Activated naive CD4-positive, alpha-beta T cell treated with anti-CD3 and anti-CD28 coated beads, Interleukin-2, amount 50 U/mL, for 24 hours (primary cell): ENCODE results near the gene SENP3.
"Not testable (repeated sequence)": the region's sequence is repeated elsewhere in the genome, so short reads cannot be mapped to it uniquely, and the experiment has no call there.

Experiments used
- H3K27ac Mint-ChIP-seq: one replicate; pipeline ENCODE4 v1.8.0; 2021; ENCODE audit warnings: mild to moderate bottlenecking, mixed read lengths
- H3K27me3 Mint-ChIP-seq: one replicate; pipeline ENCODE4 v1.8.0; 2021; ENCODE audit warnings: mixed read lengths
- H3K36me3 Mint-ChIP-seq: one replicate; pipeline ENCODE4 v1.8.0; 2021; ENCODE audit warnings: mixed read lengths
- H3K4me1 Mint-ChIP-seq: one replicate; pipeline ENCODE4 v1.8.0; 2021; ENCODE audit warnings: mixed read lengths
- H3K4me3 Mint-ChIP-seq: one replicate; pipeline ENCODE4 v1.8.0; 2021; ENCODE audit warnings: mild to moderate bottlenecking, mixed read lengths
- H3K9me3 Mint-ChIP-seq: one replicate; pipeline ENCODE4 v1.8.0; 2021; ENCODE audit warnings: mixed read lengths

SENP3 gene

DNA sequence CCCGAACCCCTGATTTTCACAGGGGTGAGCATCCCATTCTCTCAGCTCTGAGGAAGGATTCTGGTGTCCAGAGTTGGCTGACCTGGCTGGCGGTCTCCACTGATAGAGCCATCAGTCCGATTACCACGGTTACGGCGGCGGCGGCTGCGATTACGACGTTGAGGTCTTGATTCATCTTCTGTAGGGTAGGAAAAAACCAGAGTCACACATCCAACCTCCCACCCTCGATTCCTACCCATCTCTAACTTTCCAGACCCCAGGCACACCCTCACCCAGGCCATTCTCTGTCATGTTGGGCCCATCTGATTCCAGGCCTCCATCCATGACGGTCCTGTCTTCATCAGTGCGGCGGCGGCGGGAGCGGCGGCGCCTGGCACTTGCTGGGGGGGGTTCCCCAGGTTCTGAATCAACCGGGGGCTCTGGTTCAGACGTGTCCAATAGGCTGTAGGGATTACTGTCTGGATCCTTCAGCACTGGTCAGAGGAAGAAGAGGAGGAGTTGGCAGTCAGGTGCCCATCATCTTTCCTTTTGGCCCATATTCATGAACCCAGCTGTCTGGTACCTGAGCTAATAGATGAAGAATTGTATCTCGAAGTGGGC, 30.8 kb downstream of the SENP3 start:
- no peaks in the 10 kb centered on the region for H3K27me3 Mint-ChIP-seq
- H3K4me1 Mint-ChIP-seq: no peaks in the 10 kb centered on the region
- no peak overlapping the region for H3K4me3 Mint-ChIP-seq
- H3K36me3 Mint-ChIP-seq: peaks cover 23% of the 10 kb centered on the region
- H3K27ac Mint-ChIP-seq: no peak overlapping the region
- H3K9me3 Mint-ChIP-seq: no peaks in the 10 kb centered on the region

DNA sequence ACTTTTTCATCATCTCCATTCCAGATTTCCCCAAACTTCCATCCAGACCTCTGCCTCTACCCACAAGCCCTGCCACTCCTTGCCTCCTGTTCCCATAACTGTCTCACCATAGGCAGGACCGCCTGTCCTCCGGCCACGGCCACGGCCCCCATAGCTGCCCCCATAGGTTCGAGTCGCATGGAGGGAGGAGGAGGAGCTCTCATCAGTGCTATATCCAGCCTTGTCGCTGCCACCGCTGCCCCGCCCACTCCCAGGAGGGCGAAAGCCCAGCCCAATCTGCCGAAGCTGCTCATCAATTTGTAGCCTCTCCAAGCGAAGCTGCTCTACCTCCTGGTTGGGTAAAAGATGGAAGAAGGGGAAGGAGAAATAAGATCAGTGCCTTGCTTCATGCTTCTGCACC, 31.6 kb downstream of the SENP3 start:
- H3K27me3 Mint-ChIP-seq: no peaks in the 10 kb centered on the region
- H3K27ac Mint-ChIP-seq: peak overlapping the region; percentile 19
- H3K4me1 Mint-ChIP-seq: no peaks in the 10 kb centered on the region
- H3K9me3 Mint-ChIP-seq: no peaks in the 10 kb centered on the region
- no peak overlapping the region for H3K4me3 Mint-ChIP-seq
- H3K36me3 Mint-ChIP-seq: peaks cover 23% of the 10 kb centered on the region

DNA sequence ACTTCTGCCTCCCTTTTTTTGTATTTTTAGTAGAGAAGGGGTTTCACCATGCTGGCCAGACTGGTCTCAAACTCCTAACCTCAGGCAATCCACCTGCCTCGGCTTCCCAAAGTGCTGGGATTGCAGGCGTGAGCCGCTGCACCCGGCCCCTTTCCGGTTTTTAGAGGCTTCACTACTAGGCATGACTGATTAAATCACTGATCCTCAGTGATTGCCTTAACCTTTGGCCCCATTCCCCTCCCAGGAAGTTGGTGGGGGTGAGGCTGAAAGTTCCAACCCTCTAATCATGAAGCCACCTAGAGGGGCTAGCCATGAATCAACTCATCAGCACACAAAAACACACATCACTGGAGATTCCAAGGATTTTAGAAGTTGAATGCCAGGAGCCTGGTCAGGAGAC, 35.8 kb downstream of the SENP3 start:
- H3K9me3 Mint-ChIP-seq, H3K4me3 Mint-ChIP-seq, H3K27ac Mint-ChIP-seq, H3K27me3 Mint-ChIP-seq, H3K4me1 Mint-ChIP-seq: not testable (repeated sequence)
- H3K36me3 Mint-ChIP-seq: peaks cover 24% of the 10 kb centered on the region

DNA sequence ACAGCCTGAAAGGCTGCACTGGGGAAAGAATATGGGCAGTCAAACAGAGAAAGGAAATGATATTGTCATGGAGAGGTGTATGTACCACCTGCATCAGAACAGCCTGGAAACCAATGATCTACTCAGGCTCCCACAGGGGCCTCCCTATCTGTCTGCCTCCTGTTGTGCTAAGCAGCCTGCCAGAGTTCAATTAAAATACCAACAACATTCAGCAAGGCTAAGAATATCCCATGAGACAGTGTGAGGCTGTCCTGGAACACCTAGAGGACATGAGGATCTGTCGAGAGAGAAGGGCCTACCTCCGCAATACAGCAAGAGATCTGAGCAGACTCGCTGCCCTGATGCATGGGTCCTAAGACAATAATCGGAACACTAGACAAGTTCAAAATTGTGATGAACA, 44.6 kb downstream of the SENP3 start:
- Mint-ChIP-seq H3K4me3 (no peak overlapping the region), H3K4me1 (peaks cover 32% of the 10 kb centered on the region), H3K27me3 (no peaks in the 10 kb centered on the region), H3K9me3 (no peaks in the 10 kb centered on the region), H3K27ac (no peak overlapping the region), H3K36me3 (peaks cover 8% of the 10 kb centered on the region)

DNA sequence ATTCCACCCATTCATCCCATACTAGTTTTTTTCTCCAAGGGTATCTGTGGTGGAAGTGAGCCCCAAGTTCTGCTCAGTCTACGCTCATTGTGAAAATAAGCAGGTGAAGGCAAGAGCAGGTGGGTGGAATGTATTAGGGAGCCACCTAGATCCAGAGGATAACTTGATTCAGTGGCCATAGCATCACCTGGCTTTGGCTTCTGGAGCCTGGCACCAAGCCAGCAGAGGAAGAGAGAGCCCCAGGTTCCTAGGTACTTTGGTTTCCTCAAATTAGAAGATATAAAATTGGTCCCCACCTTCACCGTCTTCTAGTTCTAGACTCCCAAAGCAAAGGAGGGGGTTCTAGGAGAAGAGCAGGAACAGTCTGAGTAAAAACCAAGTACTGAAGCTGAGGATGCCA, 48.9 kb downstream of the SENP3 start:
- Mint-ChIP-seq H3K4me3 (no peak overlapping the region), H3K4me1 (peaks cover 58% of the 10 kb centered on the region), H3K9me3 (no peaks in the 10 kb centered on the region), H3K27ac (peak overlapping the region; percentile 35), H3K27me3 (no peaks in the 10 kb centered on the region), H3K36me3 (peaks cover 6% of the 10 kb centered on the region)

DNA sequence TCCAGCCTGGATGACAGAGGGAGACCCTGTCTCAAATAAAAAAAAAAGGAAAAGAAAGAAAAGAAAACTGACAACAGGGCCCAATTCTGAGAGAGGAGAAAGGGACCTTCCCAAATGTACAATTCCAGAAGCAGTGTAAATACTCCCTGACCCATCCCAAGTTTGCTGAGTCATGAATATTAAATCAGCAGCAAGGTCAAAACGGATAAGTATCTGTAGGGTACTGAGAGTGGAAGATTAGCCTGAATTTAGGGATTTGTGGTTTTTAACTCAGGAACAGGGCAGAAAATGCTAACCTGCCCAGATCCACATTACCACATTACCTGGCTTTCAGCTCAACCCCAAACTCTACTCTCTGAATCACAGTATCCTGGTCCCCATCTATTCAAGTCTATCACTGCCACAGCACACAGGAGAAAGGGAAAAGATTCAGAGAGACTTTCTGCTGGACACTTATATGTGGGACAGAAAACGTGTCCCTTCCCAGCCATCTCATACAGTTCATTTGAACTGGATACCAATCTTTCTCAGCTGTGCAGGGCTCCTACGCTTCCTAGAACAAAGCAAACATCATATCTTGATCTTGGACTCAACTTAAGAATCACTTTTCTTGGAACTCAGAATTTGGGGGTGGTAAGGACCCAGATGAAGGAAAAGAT, 50.0 kb downstream of the SENP3 start:
- H3K4me3 Mint-ChIP-seq: peak overlapping the region; percentile 99
- H3K27ac Mint-ChIP-seq: peak overlapping the region; percentile 76
- H3K4me1 Mint-ChIP-seq: peaks cover 49% of the 10 kb centered on the region
- peaks cover 4% of the 10 kb centered on the region for H3K36me3 Mint-ChIP-seq
- H3K27me3 Mint-ChIP-seq: no peaks in the 10 kb centered on the region
- no peaks in the 10 kb centered on the region for H3K9me3 Mint-ChIP-seq

DNA sequence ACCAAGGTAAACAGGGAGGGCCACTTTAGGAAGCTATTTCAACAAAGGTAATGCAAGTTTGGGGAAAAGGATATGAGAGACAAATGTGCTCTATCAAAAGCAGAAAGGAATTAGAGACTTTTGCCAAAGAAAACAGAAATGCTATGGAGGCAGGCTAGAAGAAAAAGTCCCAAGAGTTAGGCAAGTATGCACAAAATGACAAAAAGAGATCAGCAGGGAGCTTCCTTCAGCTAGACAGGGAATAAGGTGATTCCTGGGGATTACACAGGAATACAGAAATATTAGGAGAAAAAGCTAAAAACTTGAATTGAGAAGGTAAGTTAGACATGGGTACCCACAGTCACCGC, 50.5 kb downstream of the SENP3 start:
- Mint-ChIP-seq H3K27me3 (no peaks in the 10 kb centered on the region), H3K36me3 (peaks cover 4% of the 10 kb centered on the region), H3K4me3 (peak overlapping the region; percentile 99), H3K4me1 (peaks cover 49% of the 10 kb centered on the region), H3K9me3 (no peaks in the 10 kb centered on the region), H3K27ac (peak overlapping the region; percentile 76)

DNA sequence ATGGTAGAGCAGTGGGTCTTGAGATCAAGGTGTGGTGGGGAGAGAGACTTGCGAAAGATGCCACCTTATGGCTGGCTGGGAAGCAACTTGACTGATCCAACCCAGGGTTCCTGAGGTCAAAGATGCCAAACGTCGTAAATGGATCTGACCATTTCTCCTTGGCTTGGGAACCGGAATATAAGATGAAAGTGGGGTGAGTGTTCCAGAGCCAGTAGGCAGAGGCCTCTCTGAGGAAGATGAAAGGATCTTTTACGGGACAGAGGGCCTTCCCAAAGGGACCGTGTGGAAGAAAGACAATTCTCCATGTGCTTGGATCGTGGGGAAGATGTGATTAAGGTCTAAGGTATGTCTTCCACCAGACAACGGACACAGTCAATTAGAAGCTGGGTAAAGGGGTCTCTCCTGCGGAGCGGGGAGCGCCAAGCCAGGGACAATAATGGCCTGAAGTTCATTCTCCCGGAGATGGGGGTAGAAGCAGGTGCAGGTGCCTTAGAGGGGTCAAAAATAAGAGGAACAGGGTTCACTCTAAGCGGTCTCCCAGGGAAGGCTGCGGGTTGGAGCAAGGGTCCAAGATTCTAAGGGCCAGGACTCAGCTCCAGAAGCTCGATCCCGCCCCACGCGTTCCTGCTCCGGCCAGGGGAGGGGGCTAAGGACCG, 52.2 kb downstream of the SENP3 start:
- Mint-ChIP-seq H3K27me3 (no peaks in the 10 kb centered on the region), H3K4me3 (peak overlapping the region; percentile 99), H3K36me3 (peaks cover 4% of the 10 kb centered on the region), H3K27ac (peak overlapping the region; percentile 98), H3K9me3 (no peaks in the 10 kb centered on the region), H3K4me1 (peaks cover 44% of the 10 kb centered on the region)

DNA sequence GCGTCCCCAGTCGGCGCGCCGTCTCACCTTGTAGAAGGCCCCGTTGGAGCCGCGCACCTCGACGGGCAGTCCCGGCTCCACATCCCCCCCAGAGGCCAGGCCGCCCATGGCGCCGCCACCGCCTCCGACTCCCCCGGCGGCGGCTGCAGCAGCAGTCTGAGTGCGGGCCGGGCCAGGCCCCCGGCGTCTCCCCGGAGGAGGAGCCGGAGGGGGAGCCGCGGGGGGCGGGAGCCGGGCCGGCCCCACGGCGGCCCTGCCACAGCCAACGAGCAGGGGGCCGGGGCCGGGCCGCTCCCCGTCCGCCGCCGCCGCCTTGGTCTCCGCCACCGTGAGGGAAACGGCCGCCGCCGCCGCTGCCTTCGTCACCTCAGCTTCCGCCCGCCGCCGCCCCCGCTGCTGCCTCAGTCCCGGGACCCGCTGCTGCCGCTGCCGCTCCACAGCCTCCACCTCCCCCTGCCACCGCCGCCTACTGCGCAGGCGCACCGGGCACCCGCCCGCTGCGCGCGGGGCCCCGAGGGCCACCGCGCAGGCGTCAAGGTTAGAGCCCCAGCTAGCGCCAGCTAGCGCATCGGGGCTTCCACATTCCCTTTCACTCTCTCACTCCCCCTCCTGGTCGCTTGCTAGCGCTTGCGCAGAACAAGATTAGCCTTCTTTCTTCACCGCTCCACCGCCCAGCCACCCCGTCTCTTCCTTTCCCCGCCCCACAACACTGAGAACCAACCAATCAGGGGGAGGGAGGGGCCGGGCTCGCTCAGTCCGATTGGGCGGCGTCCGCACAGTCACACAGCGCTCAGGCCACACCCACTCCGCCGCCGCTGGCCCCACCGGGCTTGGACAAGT, 52.9 kb downstream of the SENP3 start, which contains the start of gene FXR2:
Gene FXR2, minus strand, starts transcription at position 473 of the 840 bp plus-strand sequence. Its CDS starts 365 bp downstream, at position 108.
- H3K4me1 Mint-ChIP-seq: peaks cover 39% of the 10 kb centered on the region
- H3K27me3 Mint-ChIP-seq: no peaks in the 10 kb centered on the region
- H3K36me3 Mint-ChIP-seq: peaks cover 3% of the 10 kb centered on the region
- H3K9me3 Mint-ChIP-seq: no peaks in the 10 kb centered on the region
- H3K4me3 Mint-ChIP-seq: peak within 1 kb of the TSS; percentile 99
- H3K27ac Mint-ChIP-seq: peak within 1 kb of the TSS; percentile 98

DNA sequence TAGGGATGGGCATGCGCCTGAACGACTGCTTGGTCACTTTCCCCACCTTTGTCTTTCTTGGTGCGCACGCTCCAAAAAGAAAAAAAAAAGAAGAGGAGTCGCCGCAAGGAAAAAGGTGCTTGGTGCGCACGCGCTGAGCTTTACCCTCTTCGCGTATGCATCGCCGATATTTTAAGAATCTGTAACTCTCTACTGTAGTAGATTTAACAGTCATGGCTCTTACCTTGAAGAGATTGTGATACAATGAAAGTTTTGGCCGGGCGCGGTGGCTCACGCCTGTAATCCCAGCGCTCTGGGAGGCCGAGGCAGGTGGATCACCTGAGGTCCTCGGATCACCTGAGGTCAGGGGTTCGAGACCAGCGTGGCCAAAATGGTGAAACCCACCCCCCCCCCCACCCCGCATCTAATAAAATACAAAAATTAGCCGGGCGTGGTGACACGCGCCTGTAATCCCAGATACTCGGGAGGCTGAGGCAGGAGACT, 53.6 kb downstream of the SENP3 start:
- peaks cover 3% of the 10 kb centered on the region for H3K36me3 Mint-ChIP-seq
- no peaks in the 10 kb centered on the region for H3K9me3 Mint-ChIP-seq
- peak overlapping the region; percentile 93 for H3K4me3 Mint-ChIP-seq
- H3K27me3 Mint-ChIP-seq: no peaks in the 10 kb centered on the region
- peaks cover 37% of the 10 kb centered on the region for H3K4me1 Mint-ChIP-seq
- peak overlapping the region; percentile 94 for H3K27ac Mint-ChIP-seq

DNA sequence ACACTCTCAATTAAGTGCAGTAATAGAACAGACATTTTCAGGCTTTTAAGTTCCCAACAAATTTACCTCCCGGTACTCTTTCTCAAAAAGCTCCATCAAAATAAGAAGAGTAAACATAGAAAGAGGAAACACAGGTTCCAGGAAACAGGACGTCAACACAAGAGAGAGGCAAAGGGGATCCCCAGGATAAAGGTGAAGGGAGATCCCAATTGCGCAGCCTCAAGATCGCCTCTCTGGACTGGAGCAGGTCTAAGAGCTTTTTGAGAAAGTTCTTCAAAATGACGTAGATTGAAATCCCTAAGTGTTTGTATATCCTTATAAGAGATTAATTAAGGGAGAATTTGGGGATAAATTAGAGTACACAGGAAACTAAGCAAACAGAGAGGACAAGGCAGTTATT, 56.9 kb downstream of the SENP3 start:
- no peaks in the 10 kb centered on the region for H3K36me3 Mint-ChIP-seq
- no peak overlapping the region for H3K27ac Mint-ChIP-seq
- peaks cover 4% of the 10 kb centered on the region for H3K4me1 Mint-ChIP-seq
- H3K4me3 Mint-ChIP-seq: no peak overlapping the region
- no peaks in the 10 kb centered on the region for H3K27me3 Mint-ChIP-seq
- no peaks in the 10 kb centered on the region for H3K9me3 Mint-ChIP-seq

DNA sequence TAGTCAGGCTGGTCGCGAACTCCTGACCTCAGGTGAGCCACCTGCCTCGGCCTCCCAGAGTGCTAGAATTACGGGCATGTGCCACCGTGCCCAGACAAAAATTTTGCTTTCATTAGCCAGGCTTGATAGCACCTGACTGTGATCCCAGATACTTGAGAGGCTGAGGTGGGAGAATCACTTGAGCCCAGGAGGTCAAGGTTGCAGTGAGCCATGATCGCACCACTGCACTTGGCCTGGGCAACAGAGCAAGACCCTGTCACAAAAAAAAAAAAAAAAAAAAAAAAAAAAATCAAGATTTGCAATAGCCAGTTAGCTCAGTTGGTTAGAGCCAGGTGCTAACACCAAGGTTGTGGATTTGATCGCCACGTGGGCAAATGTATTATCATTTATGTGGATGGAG, 59.1 kb downstream of the SENP3 start:
- H3K27me3 Mint-ChIP-seq: no peaks in the 10 kb centered on the region

More for the DNA sequence above, 59.1 kb downstream of the SENP3 start:
- H3K27ac Mint-ChIP-seq: no peak overlapping the region
- H3K36me3 Mint-ChIP-seq: no peaks in the 10 kb centered on the region
- no peaks in the 10 kb centered on the region for H3K4me1 Mint-ChIP-seq
- H3K9me3 Mint-ChIP-seq: no peaks in the 10 kb centered on the region
- H3K4me3 Mint-ChIP-seq: no peak overlapping the region
